ENCODE measurements around the gene C5orf34. TPM values are rescaled to one million over a fixed set of nuclear protein-coding genes. Genes with fewer than 3 reads are reported as not detected.
A peak's percentile ranks its signal among the peaks of the same experiment; 100 is the strongest.

Gene C5orf34
- total and polyA plus RNA-seq, 9 of the 15 experiments (the other 6 are each of a cell fraction or from before 2014, with no cell fraction given) = 13.2 to 32.6 (median 20.7) TPM

DNA sequence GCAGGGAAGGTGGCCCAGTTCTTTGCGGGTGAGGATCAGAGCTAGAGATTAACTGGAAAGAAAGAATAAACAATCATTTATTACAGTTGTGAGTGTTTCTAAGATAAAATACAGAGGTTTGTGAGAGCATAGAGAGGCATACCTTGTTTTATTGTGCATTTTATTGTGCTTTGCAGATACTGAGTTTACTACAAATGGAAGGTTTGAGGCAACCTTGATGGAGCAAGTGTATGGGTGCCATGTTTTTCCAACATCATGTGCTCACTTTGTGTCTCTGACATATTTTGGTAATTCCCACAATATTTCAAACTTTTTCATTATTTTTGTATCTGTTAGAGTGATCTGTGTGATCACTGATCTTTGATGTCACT, 715 bp upstream of the C5orf34 start:
- H3K27me3 ChIP-seq (ENCODE audit: control insufficient read depth in 2 of 2, insufficient read depth in 2 of 2, low read length in 2 of 2) = no peaks in the 10 kb centered on the region
- DNase-seq (ENCODE audit: extremely low read depth in 1 of 4, low spot score in 3 of 4) (no peak), FAIRE-seq (no peak), ATAC-seq (no peak)
- POLR2A ChIA-PET = interaction anchor here (0.7 to 2.1 kb wide), 9 partner anchors 8 to 103 kb away, joined by 3 to 11 read pairs (median 5); partner anchors contain the start of gene CCL28
- intact Hi-C loops (cut with micrococcal nuclease) (loop anchor here (1.0 to 5.0 kb wide), 2 partner anchors 31 to 87 kb away; partner anchors contain the start of gene NNT), in situ Hi-C loops (cut with MboI) (no loop called here)
- H3K4me1 ChIP-seq (replicated peaks in 1 of 2; ENCODE audit: control insufficient read depth in 2 of 2, insufficient read depth in 2 of 2, low read length in 2 of 2) = peaks cover 0 to 16% of the 10 kb centered on the region in 2 experiments; a peak in 4 of 5 replicates
- peak overlapping the region in 1 of 2 experiments; percentile 92; a peak in 2 of 4 replicates for H3K9ac ChIP-seq (ENCODE audit: insufficient read depth in 1 of 2, low read depth in 2 of 2, low read length in 2 of 2)
- CTCF ChIA-PET (ENCODE audit: low intra/inter-chr PET ratio) = no interaction called here
- peak overlapping the region; percentile 85 for H3K27ac ChIP-seq (ENCODE audit: extremely low read depth, low read depth, low read length)
- no peaks in the 10 kb centered on the region for H4K20me1 ChIP-seq (replicated peaks; ENCODE audit: control insufficient read depth, insufficient read depth, low read length)
- H2AFZ ChIP-seq (ENCODE audit: low read depth, low read length) = peak overlapping the region; percentile 89
- 0 out of 3 replicates have a peak, but pooled peaks cover 6% of the 10 kb centered on the region for H3K36me3 ChIP-seq (ENCODE audit: control insufficient read depth, insufficient read depth, low read length)
- peak overlapping the region; percentile 93 for H3K4me2 ChIP-seq (ENCODE audit: insufficient read depth, low read length)
- peaks cover 2% of the 10 kb centered on the region for H3K9me1 ChIP-seq (ENCODE audit: control insufficient read depth, insufficient read depth, low read length)
- 0% methylated on average over 1 of the region's 1 CpG for WGBS (ENCODE audit: insufficient coverage, low coverage, missing lambda C conversion rate)
- H3K9me3 ChIP-seq (replicated peaks; ENCODE audit: control insufficient read depth, insufficient read depth, low read depth, low read length) = no peaks in the 10 kb centered on the region
- peaks cover 28% of the 10 kb centered on the region for H3K79me2 ChIP-seq (ENCODE audit: control insufficient read depth, insufficient read depth, low read length)
- peak overlapping the region; percentile 64 for H3K4me3 ChIP-seq
- no TSS peak for BruUV-seq (replicated peaks)
- TF ChIP-seq EZH2 (IDR thresholded peaks at IDR 0.05; ENCODE audit: borderline replicate concordance, low read depth, low read length) (no peak), PCBP1 (IDR thresholded peaks at IDR 0.05; ENCODE audit: low read depth, low read length, poor library complexity, severe bottlenecking) (no peak), LCOR (CRISPR knock-in tag; IDR thresholded peaks at IDR 0.05) (no peak), RBM17 (IDR thresholded peaks at IDR 0.05; ENCODE audit: borderline replicate concordance, low read depth, low read length) (no peak), PTRF (tag; IDR thresholded peaks at IDR 0.05) (no peak), ZNF146 (CRISPR knock-in tag; IDR thresholded peaks at IDR 0.05; ENCODE audit: unreplicated experiment) (no peak), ZNF316 (IDR thresholded peaks at IDR 0.05) (no peak), WHSC1 (IDR thresholded peaks at IDR 0.05; ENCODE audit: low read length) (no peak), TCF3 (CRISPR knock-in tag; IDR thresholded peaks at IDR 0.05) (no peak), PHF21A (IDR thresholded peaks at IDR 0.05; ENCODE audit: borderline replicate concordance, low read depth) (no peak)
- TF ChIP-seq, protein P1, sequence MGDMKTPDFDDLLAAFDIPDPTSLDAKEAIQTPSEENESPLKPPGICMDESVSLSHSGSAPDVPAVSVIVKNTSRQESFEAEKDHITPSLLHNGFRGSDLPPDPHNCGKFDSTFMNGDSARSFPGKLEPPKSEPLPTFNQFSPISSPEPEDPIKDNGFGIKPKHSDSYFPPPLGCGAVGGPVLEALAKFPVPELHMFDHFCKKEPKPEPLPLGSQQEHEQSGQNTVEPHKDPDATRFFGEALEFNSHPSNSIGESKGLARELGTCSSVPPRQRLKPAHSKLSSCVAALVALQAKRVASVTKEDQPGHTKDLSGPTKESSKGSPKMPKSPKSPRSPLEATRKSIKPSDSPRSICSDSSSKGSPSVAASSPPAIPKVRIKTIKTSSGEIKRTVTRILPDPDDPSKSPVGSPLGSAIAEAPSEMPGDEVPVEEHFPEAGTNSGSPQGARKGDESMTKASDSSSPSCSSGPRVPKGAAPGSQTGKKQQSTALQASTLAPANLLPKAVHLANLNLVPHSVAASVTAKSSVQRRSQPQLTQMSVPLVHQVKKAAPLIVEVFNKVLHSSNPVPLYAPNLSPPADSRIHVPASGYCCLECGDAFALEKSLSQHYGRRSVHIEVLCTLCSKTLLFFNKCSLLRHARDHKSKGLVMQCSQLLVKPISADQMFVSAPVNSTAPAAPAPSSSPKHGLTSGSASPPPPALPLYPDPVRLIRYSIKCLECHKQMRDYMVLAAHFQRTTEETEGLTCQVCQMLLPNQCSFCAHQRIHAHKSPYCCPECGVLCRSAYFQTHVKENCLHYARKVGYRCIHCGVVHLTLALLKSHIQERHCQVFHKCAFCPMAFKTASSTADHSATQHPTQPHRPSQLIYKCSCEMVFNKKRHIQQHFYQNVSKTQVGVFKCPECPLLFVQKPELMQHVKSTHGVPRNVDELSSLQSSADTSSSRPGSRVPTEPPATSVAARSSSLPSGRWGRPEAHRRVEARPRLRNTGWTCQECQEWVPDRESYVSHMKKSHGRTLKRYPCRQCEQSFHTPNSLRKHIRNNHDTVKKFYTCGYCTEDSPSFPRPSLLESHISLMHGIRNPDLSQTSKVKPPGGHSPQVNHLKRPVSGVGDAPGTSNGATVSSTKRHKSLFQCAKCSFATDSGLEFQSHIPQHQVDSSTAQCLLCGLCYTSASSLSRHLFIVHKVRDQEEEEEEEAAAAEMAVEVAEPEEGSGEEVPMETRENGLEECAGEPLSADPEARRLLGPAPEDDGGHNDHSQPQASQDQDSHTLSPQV (IDR thresholded peaks at IDR 0.05) = peak; percentile 68
- TF ChIP-seq, protein P2, sequence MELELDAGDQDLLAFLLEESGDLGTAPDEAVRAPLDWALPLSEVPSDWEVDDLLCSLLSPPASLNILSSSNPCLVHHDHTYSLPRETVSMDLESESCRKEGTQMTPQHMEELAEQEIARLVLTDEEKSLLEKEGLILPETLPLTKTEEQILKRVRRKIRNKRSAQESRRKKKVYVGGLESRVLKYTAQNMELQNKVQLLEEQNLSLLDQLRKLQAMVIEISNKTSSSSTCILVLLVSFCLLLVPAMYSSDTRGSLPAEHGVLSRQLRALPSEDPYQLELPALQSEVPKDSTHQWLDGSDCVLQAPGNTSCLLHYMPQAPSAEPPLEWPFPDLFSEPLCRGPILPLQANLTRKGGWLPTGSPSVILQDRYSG (tag; conservative IDR thresholded peaks at IDR 0.05; ENCODE audit: low read depth) = peak; percentile 75
- TF ChIP-seq, protein P3, sequence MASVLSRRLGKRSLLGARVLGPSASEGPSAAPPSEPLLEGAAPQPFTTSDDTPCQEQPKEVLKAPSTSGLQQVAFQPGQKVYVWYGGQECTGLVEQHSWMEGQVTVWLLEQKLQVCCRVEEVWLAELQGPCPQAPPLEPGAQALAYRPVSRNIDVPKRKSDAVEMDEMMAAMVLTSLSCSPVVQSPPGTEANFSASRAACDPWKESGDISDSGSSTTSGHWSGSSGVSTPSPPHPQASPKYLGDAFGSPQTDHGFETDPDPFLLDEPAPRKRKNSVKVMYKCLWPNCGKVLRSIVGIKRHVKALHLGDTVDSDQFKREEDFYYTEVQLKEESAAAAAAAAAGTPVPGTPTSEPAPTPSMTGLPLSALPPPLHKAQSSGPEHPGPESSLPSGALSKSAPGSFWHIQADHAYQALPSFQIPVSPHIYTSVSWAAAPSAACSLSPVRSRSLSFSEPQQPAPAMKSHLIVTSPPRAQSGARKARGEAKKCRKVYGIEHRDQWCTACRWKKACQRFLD (CRISPR knock-in tag; IDR thresholded peaks at IDR 0.05) = 0 out of 2 replicates have a peak, but pooled peaks have one; percentile 13
- TF ChIP-seq, protein P4, sequence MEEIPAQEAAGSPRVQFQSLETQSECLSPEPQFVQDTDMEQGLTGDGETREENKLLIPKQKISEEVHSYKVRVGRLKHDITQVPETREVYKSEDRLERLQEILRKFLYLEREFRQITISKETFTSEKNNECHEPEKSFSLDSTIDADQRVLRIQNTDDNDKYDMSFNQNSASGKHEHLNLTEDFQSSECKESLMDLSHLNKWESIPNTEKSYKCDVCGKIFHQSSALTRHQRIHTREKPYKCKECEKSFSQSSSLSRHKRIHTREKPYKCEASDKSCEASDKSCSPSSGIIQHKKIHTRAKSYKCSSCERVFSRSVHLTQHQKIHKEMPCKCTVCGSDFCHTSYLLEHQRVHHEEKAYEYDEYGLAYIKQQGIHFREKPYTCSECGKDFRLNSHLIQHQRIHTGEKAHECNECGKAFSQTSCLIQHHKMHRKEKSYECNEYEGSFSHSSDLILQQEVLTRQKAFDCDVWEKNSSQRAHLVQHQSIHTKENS (CRISPR knock-in tag; IDR thresholded peaks at IDR 0.05) = no peak

Data from K562 (cell line).